ENCODE results near the gene TMEM52. TPM values are rescaled to one million over a fixed set of nuclear protein-coding genes. Genes with fewer than 3 reads are reported as not detected.
A peak's percentile ranks its signal among the peaks of the same experiment; 100 is the strongest.

Gene TMEM52
- total and polyA plus RNA-seq, 2 of the 13 experiments (the other 11 are each of a cell fraction or from before 2014, with no cell fraction given), result 13.2 to 18.7 TPM

DNA sequence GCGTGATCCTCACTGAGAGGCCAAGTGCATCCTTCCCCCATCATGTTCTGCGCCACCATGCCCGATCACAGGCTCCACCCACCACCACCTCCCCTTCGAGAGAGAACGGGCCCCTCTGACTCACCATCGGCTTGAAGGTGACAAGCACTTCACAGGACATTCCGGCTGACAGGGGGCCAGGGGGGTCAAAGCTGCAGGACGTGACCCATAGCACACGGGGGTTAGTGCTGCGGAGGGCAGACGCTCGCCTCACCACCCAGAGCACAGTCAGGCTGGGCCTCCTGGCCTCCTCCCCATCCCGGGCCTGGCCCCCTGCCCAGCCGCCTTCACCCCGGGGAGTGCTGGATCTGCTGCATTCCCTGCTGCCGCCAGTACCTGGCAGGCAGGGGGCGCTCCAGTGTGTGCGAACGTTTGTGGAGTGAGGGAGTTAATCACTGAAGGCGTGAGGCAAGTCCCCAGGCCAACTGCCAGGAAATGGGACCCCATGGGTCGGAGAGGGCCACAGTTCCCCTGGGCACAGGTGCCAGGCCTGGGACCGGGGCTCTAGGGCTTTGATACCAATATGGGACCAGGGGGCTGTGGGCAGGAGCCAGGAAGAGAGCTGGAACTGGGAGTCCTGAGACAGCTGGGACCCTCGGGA is 40.9 kb upstream of the TMEM52 start (continued):
- TF ChIP-seq, protein P1, sequence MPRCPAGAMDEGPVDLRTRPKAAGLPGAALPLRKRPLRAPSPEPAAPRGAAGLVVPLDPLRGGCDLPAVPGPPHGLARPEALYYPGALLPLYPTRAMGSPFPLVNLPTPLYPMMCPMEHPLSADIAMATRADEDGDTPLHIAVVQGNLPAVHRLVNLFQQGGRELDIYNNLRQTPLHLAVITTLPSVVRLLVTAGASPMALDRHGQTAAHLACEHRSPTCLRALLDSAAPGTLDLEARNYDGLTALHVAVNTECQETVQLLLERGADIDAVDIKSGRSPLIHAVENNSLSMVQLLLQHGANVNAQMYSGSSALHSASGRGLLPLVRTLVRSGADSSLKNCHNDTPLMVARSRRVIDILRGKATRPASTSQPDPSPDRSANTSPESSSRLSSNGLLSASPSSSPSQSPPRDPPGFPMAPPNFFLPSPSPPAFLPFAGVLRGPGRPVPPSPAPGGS (CRISPR knock-in tag; IDR thresholded peaks at IDR 0.05), result no peak
- no peak for TF ChIP-seq TEAD2 (CRISPR knock-in tag; IDR thresholded peaks at IDR 0.05)
- TF ChIP-seq SAP130 (CRISPR knock-in tag; IDR thresholded peaks at IDR 0.05; ENCODE audit: low read depth), result peak; percentile 91
- no peak for TF ChIP-seq PHB2 (IDR thresholded peaks at IDR 0.05; ENCODE audit: partially characterized antibody)
- peak; percentile 30; the same call in 1 of the 2 replicates for TF ChIP-seq CEBPG (CRISPR knock-in tag; IDR thresholded peaks at IDR 0.05)
- peak; percentile 67 for TF ChIP-seq ZNF572 (CRISPR knock-in tag; IDR thresholded peaks at IDR 0.05)
- peak; percentile 47 for TF ChIP-seq RCOR2 (CRISPR knock-in tag; IDR thresholded peaks at IDR 0.05)
- no peak for TF ChIP-seq ZNF749 (CRISPR knock-in tag; IDR thresholded peaks at IDR 0.05; ENCODE audit: borderline replicate concordance)
- TF ChIP-seq KLF12 (CRISPR knock-in tag; IDR thresholded peaks at IDR 0.05; ENCODE audit: borderline replicate concordance), result 0 out of 2 replicates have a peak, but pooled peaks have one; percentile 46
- no peak for TF ChIP-seq MTF2 (CRISPR knock-in tag; IDR thresholded peaks at IDR 0.05; ENCODE audit: borderline replicate concordance)
- no peak for TF ChIP-seq ZNF891 (CRISPR knock-in tag; IDR thresholded peaks at IDR 0.05)
- TF ChIP-seq HNRNPK (IDR thresholded peaks at IDR 0.05; ENCODE audit: low read depth, low read length, poor library complexity, severe bottlenecking), result no peak
- TF ChIP-seq, protein P2, sequence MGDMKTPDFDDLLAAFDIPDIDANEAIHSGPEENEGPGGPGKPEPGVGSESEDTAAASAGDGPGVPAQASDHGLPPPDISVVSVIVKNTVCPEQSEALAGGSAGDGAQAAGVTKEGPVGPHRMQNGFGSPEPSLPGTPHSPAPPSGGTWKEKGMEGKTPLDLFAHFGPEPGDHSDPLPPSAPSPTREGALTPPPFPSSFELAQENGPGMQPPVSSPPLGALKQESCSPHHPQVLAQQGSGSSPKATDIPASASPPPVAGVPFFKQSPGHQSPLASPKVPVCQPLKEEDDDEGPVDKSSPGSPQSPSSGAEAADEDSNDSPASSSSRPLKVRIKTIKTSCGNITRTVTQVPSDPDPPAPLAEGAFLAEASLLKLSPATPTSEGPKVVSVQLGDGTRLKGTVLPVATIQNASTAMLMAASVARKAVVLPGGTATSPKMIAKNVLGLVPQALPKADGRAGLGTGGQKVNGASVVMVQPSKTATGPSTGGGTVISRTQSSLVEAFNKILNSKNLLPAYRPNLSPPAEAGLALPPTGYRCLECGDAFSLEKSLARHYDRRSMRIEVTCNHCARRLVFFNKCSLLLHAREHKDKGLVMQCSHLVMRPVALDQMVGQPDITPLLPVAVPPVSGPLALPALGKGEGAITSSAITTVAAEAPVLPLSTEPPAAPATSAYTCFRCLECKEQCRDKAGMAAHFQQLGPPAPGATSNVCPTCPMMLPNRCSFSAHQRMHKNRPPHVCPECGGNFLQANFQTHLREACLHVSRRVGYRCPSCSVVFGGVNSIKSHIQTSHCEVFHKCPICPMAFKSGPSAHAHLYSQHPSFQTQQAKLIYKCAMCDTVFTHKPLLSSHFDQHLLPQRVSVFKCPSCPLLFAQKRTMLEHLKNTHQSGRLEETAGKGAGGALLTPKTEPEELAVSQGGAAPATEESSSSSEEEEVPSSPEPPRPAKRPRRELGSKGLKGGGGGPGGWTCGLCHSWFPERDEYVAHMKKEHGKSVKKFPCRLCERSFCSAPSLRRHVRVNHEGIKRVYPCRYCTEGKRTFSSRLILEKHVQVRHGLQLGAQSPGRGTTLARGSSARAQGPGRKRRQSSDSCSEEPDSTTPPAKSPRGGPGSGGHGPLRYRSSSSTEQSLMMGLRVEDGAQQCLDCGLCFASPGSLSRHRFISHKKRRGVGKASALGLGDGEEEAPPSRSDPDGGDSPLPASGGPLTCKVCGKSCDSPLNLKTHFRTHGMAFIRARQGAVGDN (CRISPR knock-in tag; IDR thresholded peaks at IDR 0.05), result peak; percentile 94
- TF ChIP-seq, protein P3, sequence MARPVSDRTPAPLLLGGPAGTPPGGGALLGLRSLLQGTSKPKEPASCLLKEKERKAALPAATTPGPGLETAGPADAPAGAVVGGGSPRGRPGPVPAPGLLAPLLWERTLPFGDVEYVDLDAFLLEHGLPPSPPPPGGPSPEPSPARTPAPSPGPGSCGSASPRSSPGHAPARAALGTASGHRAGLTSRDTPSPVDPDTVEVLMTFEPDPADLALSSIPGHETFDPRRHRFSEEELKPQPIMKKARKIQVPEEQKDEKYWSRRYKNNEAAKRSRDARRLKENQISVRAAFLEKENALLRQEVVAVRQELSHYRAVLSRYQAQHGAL (CRISPR knock-in tag; IDR thresholded peaks at IDR 0.05; ENCODE audit: not compliant biosample characterization), result no peak
- no peak for TF ChIP-seq ZNF205 (CRISPR knock-in tag; IDR thresholded peaks at IDR 0.05)
- TF ChIP-seq, protein P4, sequence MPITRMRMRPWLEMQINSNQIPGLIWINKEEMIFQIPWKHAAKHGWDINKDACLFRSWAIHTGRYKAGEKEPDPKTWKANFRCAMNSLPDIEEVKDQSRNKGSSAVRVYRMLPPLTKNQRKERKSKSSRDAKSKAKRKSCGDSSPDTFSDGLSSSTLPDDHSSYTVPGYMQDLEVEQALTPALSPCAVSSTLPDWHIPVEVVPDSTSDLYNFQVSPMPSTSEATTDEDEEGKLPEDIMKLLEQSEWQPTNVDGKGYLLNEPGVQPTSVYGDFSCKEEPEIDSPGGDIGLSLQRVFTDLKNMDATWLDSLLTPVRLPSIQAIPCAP (CRISPR knock-in tag; IDR thresholded peaks at IDR 0.05; ENCODE audit: low read depth), result no peak
- peak; percentile 84 for TF ChIP-seq RXRA (CRISPR knock-in tag; IDR thresholded peaks at IDR 0.05)
- no peak for TF ChIP-seq MZF1 (CRISPR knock-in tag; IDR thresholded peaks at IDR 0.05; ENCODE audit: borderline replicate concordance)
- TF ChIP-seq, protein P5, sequence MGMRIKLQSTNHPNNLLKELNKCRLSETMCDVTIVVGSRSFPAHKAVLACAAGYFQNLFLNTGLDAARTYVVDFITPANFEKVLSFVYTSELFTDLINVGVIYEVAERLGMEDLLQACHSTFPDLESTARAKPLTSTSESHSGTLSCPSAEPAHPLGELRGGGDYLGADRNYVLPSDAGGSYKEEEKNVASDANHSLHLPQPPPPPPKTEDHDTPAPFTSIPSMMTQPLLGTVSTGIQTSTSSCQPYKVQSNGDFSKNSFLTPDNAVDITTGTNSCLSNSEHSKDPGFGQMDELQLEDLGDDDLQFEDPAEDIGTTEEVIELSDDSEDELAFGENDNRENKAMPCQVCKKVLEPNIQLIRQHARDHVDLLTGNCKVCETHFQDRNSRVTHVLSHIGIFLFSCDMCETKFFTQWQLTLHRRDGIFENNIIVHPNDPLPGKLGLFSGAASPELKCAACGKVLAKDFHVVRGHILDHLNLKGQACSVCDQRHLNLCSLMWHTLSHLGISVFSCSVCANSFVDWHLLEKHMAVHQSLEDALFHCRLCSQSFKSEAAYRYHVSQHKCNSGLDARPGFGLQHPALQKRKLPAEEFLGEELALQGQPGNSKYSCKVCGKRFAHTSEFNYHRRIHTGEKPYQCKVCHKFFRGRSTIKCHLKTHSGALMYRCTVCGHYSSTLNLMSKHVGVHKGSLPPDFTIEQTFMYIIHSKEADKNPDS (CRISPR knock-in tag; IDR thresholded peaks at IDR 0.05), result no peak
- TF ChIP-seq YEATS4 (CRISPR knock-in tag; IDR thresholded peaks at IDR 0.05; ENCODE audit: borderline replicate concordance), result 0 out of 2 replicates have a peak, but pooled peaks have one; percentile 56
